ENCODE data around the gene NOC2L.

The NOC2L gene

GRCh38 chr1:941015-941587 lies 18.0 kb downstream of the NOC2L start:
- no peak for DNase-seq

DNA sequence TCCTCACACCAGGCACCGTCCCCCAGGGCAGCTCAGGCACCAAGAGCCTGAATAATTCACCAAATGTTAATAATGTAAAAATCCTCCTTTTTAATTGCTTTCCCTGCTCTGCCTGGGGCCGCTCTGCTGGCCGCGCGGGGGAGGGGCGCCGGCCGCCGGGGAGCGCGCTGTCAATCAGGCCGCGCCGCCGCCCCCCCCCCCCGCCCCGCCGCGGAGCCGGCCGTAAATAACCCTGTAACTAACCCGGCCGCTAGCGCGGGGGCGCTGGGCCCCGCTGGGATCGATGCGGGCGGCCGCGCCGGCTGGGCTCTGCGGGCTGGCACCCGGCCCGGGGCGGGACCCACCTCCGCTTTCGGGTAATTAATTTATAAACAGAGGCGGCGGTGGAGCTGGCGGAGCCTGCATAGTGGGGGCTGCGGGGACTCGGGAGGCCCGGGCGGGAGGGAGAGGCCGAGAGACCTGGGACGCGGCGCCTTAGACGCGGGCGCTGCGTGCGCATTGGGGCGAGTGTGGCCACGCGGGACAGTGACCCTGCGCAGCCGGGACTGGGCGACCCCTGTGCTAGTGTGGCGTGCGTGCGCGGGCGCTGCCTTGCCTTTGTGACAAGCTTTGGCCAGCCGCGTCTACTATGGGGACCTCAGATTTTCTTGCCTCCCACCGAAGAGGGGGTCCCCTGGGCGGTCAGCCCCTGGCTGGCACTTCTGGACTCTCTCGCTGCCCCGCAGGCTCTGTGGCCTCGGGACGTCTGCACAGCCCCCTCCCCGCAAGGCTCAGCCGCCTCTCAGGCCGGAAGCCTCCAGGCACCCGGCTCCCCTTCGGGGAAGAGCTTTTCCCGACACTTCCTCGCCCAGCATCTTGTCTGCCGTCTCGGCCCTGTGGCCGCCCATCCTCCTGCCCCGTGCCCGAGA lies 18.7 kb downstream of the NOC2L start:
- DNase-seq: peak; percentile 91

DNA sequence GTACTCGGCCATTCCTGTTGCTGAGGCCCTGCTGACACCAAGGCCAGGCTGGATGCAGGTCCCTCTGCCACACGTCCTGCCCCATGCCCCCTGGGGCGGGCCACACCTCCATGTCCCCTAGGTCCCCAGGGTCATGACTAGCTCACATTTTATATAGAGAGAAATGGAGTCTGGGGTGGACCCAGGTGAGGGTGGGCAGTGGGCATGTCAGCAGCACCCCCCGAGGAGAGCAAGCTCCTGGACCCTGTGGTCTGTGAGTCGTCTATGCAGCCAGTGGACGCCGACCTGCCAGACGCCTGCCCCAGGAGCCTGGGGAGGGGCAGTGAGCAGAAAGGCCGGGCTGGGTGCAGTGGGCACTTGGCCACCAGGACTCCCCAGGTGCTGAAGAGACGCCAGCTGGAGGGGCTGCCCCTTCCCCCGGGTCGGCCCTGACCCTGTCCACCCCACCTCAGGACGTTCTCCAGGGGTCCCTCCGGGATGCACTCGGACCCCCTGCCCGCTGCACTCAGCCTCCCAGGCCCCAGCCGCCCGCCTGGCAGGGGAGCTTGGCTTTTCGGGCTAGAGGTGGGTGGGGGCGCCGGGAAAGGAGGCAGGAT lies 19.4 kb downstream of the NOC2L start:
- no peak for DNase-seq

- no peak for DNase-seq
Observed at GRCh38 chr1:938711-939489, 20.2 kb downstream of the NOC2L start.

DNA sequence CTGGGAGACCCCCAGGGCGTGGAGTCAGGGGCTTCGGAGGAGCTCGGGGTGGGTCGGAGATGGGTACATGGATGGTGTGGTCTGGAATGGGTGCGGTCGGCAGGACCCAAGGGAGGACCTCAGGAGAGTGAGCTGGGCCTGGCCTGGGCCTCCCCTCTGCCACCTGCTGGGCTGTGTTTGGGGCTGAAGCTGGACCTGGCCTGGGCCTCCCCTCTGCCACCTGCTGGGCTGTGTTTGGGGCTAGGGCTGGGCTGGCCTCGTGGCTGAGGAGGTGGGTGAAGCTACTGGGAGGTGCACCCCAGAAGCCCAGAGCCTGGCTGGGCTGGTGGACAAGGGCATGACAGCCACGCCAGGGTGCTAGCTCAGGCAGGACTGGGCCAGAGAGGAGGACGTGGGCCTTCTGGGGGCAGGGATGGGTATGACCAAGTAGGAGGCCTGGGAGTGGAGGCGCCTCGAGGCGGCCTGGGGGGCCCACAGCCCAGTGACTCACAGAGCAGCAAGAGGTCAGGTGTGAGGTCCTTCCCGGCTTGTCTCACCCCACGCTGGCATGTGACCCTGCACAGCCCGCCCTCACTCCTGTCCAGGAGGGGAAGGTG lies 20.9 kb downstream of the NOC2L start:
- DNase-seq: peak; percentile 80

DNA sequence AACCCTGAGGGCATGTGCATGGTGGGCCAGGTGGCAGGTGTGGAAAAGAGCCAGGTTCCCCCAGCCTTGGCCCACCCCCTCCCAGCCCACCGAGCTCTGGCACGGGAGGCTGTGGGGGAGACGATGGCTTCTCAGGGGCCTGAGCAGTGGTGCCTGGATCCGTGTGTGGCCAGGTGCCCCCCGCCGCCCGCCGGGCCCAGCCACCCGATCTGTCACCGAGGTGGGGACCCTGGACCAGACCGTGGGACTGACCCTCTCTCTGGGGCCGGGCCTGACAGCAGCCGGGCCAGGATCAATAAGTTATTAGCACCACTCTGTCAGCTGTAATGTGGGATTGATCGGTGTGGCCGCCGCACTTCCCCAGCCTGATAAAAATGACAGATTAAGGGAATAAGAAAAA lies 21.5 kb downstream of the NOC2L start:
- DNase-seq: no peak

DNA sequence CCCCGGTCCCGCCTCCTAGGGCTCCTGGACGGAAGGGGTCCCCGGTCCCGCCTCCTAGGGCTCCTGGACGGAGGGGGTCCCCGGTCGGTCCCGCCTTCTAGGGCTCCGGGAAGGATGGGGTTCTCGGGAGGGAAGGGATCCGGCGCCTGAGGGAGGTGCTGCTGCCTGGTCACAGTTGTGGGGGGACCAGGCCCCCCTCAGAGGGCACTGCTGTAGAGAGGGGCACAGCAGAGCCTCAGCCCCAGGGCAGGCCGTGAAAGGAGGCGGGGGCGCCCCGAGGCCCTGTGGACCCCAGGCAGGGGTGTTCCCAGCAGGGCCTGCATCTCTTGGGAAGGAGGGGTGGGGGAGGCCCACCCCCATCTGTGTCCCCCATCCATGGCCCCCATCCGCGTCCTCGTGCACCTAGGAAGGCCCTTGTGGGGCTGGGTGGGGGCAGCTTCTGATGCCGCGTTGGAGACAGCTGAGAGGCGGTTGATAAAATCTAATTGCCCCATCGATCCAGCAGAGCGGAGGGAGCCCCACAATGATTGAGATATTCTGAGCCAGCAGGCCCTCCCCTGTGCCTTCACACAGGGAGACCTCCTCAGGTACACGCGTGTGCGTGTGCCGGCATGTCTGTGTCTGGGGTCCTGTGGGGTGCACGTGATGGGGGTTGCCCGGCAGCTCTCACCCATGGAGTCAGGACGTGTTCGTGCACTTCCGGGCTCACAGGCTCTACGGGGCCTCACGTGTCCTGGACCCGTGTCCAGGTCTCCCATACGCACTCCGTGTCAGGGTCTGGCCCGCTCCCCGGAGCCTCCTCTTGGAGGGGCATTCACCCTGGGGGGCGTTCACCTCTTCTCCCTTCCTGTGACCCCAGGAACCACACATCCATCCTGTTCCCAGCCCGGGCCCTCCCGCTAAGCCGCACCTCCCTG lies 22.4 kb downstream of the NOC2L start:
- no peak for DNase-seq

DNA sequence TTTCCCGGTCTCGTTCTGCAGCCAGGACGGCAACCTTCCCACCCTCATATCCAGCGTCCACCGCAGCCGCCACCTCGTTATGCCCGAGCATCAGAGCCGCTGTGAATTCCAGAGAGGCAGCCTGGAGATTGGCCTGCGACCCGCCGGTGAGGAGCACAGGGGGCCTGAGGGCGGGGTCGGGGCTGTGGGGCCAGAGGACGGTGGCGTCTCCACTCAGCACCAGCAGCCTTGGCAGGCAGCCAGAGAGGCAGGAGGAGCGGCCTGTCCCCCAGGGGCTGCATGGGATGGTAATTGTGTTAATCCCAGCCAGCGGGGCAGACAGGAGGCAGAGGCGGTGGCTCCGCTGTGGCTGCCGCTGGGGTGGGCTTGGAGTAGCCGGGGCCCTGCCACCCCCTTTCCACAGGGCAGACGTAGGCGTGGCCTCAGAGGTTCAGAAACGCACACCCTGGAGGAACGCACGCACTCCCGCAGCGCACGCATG lies 23.3 kb downstream of the NOC2L start:
- DNase-seq: peak; percentile 84

GRCh38 chr1:934991-935750 lies 23.9 kb downstream of the NOC2L start:
- no peak for DNase-seq

DNA sequence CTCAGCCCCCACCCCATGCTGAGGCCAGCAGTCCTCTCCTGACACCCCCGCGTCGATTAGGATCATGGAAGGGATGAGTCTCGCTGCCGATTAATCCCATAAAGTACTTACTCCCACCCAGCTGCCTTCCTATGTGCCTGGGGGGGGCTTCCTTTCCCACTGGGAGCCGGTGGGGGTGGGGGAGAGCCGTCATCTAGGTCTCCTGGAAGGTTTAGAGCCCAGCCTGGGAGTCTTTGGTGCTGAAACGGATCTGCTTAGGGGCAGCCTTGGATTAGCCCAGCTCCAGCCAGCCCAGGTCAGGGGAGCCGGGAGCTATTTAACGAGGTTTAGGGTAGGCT lies 25.5 kb downstream of the NOC2L start:
- DNase-seq: no peak

DNA sequence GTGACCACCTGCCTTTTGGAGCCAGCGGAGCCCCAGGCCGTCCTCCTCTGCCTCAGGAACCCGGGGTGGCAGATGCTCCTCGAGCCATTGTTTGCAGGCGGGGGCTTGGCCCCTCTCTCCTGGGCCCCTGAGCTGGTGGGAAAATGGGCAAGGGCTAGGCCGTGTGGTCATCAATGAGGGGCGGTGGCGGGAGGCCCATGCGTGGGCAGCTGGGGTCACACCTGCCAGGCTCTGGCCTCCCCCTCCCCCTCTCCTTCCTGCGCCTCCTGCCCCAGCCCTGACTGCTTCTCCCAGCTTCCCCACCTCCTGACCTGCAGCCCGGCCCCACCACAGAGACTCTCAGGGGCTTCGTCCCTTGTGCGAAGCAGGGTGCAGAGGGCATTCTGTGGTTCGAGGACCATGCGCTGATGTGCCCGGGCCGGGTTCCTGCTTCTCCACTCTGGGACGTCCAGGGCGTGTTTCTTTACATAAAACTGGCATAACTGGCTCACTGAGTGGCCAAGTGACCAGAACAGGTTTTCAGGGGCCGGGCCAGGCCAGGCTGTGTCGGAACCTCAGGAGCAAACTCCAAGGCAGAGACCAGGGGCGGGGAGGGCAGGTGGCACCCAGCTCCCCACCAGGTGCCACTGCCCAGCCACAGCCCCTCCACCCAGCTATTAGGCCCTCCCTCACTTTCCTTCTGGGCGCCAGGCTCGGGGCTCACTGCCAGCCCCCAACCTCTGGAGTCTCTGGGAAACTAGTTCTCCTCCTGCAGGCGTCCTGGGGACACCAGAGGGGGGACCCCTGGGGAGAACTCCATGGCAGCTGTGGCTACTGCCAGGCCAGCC lies 26.1 kb downstream of the NOC2L start:
- DNase-seq: no peak

GRCh38 chr1:932173-932510 lies 26.9 kb downstream of the NOC2L start:
- no peak for DNase-seq

GRCh38 chr1:931380-932172 lies 27.5 kb downstream of the NOC2L start:
- no peak for DNase-seq

DNA sequence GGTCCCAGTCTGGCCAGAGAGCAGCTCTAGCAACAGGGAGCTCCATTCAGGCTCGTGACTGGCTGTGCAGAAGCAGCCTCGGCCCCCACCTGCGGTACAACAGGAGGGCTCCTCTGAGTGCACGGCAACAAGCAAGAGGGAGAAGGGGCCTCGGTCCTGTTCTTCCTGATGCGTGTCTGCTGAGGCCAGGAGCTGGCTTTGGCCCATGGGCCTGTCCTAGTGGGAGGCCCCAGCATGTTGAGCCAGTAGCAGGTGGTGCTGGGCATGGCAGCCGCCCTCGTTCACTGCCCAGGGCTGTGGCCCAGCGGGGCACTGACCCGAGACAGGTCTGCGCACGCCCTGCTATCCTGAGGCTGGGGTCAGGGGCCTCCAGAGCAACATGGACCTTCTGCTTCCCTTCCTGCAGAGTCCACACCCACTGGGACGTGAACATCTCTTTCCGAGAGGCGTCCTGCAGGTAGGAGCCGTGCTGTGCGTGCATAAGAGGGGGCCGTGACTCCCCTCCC lies 28.4 kb downstream of the NOC2L start:
- no peak for DNase-seq

- no peak for DNase-seq
Observed at GRCh38 chr1:929712-930632, 29.1 kb downstream of the NOC2L start.

- DNase-seq: no peak
Observed at GRCh38 chr1:928825-929661, 30.0 kb downstream of the NOC2L start.

- DNase-seq: no peak
Observed at GRCh38 chr1:927748-928147, 31.3 kb downstream of the NOC2L start.

Measured in RPMI8226 (cell line).